GM23338 (cell line): ENCODE data around the gene ZNF48.

Source experiments
- CREB1 ChIP-seq: fragments of 250-450 bp; sonication (Bioruptor Pico); IDR thresholded peaks from 2 replicates; pipeline ENCODE4 v1.5.0; 2020; ENCODE audit warnings: low read depth, mild to moderate bottlenecking, moderate library complexity
- ETS1 ChIP-seq: IDR thresholded peaks from 2 replicates; pipeline ENCODE4 v1.6.1; 2016; ENCODE audit warnings: antibody characterized with exemption
- EZH2 ChIP-seq: fragments of 200-600 bp; sonication (generic); IDR thresholded peaks from one replicate; pipeline ENCODE4 v1.8.0; 2017; ENCODE audit warnings: antibody characterized with exemption, mild to moderate bottlenecking, low read depth; ENCODE audit not compliant: unreplicated experiment
- EZH2phosphoT487 ChIP-seq: fragments of 200-600 bp; sonication (generic); IDR thresholded peaks from one replicate; pipeline ENCODE4 v1.8.1; 2018; ENCODE audit warnings: antibody characterized with exemption; ENCODE audit not compliant: unreplicated experiment
- JUNB ChIP-seq: IDR thresholded peaks from one replicate; pipeline ENCODE4 v1.6.1; 2016; ENCODE audit warnings: antibody characterized with exemption; ENCODE audit not compliant: unreplicated experiment
- POLR2AphosphoS5 ChIP-seq: IDR thresholded peaks from 2 replicates; pipeline ENCODE4 v1.6.1; 2016; ENCODE audit warnings: antibody characterized with exemption, low read depth
- ZNF114 ChIP-seq: fragments of 250-450 bp; sonication (Bioruptor Pico); IDR thresholded peaks from 2 replicates; pipeline ENCODE4 v1.5.0; 2020; ENCODE audit warnings: mild to moderate bottlenecking, moderate library complexity
- ZNF462 ChIP-seq: fragments of 250-450 bp; sonication (Bioruptor Pico); IDR thresholded peaks from 2 replicates; pipeline ENCODE4 v1.5.0; 2020; ENCODE audit warnings: mild to moderate bottlenecking, moderate library complexity
- TF ChIP-seq, protein P1 (sequence below), 2 experiments: fragments of 200-600 bp in 1 of 2; sonication (generic) in 1 of 2; conservative IDR thresholded peaks; 2 replicates each; pipeline versions ENCODE4 v1.5.1 to v1.6.1; 2016 to 2017; ENCODE audit warnings: antibody characterized with exemption in 2 of 2, low read depth in 2 of 2, mild to moderate bottlenecking in 2 of 2, moderate library complexity in 1 of 2

DNA sequence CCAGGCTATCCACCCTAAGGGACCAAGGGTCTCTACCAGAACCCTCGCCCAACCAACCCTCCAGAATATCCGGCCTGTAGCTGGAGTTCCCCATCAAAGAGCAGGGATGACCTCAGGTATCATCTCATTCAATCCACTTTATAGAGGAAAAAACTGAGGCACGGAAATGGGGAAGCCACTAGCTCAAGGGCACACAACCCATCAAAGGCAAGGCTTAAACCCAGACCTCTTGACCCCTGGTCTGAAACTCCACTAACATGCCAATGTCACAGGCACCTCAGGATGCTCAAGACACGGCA, 26.5 kb upstream of the ZNF48 start:
- TF ChIP-seq, protein P1, sequence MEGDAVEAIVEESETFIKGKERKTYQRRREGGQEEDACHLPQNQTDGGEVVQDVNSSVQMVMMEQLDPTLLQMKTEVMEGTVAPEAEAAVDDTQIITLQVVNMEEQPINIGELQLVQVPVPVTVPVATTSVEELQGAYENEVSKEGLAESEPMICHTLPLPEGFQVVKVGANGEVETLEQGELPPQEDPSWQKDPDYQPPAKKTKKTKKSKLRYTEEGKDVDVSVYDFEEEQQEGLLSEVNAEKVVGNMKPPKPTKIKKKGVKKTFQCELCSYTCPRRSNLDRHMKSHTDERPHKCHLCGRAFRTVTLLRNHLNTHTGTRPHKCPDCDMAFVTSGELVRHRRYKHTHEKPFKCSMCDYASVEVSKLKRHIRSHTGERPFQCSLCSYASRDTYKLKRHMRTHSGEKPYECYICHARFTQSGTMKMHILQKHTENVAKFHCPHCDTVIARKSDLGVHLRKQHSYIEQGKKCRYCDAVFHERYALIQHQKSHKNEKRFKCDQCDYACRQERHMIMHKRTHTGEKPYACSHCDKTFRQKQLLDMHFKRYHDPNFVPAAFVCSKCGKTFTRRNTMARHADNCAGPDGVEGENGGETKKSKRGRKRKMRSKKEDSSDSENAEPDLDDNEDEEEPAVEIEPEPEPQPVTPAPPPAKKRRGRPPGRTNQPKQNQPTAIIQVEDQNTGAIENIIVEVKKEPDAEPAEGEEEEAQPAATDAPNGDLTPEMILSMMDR (conservative IDR thresholded peaks at IDR 0.05; ENCODE audit: low read depth in 2 of 2): no peak
- no peak for TF ChIP-seq POLR2AphosphoS5
- TF ChIP-seq EZH2: no peak
- no peak for TF ChIP-seq ZNF462 (CRISPR knock-in tag)
- no peak for TF ChIP-seq CREB1 (CRISPR knock-in tag)
- no peak for TF ChIP-seq ETS1
- TF ChIP-seq ZNF114: no peak
- TF ChIP-seq EZH2phosphoT487: no peak
- no peak for TF ChIP-seq JUNB
